GM19452 (cell line): ENCODE measurements around the gene TPO.
"Not testable (repeated sequence)": the region's sequence is repeated elsewhere in the genome, so short reads cannot be mapped to it uniquely, and the experiment has no call there.

ENCODE experiments used
- ATAC-seq: cut with Tn5 transposase; IDR thresholded peaks from one replicate; pipeline ENCODE4 v1.9.1; 2021; ENCODE audit not compliant: unreplicated experiment

The TPO gene

DNA sequence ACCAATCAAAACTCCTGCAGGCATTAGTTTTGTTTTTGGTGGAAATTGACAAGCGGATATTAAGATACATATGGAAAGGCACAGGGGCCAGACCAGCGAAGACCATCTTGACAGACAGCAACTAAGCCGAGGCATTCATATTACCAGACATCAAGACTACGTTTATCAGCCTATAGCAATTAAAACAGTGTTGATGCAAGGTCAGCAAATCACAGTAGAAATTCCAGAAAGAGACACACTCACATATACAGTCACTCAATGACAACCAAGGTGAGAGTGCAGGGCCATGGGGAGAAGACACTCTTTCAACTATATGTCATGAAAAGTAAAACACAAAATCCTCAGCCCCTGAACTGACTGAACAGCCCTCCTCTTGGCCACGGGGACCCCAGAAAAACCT, 164.6 kb downstream of the TPO start:
- no peak for ATAC-seq

DNA sequence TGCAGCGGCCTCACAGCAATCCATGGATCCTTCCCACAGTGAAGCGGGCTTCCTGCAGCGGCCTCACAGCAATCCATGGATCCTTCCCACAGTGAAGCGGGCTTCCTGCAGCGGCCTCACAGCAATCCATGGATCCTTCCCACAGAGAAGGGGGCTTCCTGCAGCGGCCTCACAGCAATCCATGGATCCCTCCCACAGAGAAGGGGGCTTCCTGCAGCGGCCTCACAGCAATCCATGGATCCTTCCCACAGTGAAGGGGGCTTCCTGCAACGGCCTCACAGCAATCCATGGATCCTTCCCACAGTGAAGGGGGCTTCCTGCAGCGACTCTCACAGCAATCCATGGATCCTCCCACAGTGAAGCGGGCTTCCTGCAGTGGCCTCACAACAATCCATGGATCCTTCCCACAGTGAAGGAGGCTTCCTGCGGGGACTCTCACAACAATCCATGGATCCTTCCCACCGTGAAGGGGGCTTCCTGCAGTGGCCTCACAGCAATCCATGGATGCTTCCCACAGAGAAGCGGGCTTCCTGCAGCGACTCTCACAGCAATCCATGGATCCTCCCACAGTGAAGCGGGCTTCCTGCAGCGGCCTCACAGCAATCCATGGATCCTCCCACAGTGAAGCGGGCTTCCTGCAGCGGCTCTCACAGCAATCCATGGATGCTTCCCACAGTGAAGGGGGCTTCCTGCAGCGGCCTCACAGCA, 168.1 kb downstream of the TPO start:
- ATAC-seq: not testable (repeated sequence)

DNA sequence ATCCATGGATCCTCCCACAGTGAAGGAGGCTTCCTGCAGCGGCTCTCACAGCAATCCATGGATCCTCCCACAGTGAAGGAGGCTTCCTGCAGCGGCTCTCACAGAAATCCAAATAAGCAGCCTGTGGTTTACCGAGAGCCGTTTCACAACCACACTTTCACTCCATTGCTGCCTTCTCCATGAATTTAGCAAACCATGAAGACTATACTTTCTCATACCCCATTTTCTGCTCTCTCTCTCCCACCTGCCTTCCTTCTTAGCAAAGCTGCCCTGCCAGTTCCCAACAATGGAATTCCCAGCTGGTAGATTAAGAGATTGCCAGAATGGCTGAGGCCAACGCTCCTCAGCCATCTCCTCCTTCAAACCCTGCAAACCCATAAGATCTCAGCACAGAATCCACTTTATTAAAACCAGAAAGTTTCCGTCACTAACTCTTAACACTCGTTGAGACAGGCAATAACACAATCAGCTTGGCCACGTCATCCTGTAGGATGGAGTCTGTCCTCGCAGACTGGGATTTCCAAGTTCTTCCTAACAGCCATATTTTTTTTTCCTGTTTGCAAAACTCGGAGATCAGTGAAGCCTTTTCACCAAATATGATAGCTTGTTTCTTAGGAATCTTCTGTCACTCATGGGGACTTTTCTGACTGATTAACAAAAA, 168.8 kb downstream of the TPO start:
- ATAC-seq: no peak

DNA sequence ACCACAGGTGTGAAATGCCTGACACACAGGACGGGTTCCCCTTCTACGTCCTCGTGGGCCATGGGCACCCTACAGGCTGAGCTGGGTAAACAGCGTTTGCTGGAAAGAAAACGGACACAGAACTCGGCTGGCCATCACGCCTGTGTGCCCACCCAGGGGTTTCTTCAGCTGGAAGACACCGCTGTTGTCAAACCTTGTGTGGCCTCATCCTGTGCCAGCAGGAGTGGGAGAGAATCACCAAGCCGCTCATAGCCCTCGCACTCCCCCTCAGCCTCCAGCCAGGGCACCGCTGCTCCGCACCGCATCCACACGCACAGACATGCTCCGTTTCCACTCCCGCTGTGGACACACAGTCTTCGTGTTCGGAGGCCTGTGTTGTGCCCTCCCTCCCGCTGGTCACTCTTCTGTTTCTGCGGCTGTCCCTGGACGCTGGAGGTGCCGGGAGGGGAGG, 169.7 kb downstream of the TPO start:
- no peak for ATAC-seq

DNA sequence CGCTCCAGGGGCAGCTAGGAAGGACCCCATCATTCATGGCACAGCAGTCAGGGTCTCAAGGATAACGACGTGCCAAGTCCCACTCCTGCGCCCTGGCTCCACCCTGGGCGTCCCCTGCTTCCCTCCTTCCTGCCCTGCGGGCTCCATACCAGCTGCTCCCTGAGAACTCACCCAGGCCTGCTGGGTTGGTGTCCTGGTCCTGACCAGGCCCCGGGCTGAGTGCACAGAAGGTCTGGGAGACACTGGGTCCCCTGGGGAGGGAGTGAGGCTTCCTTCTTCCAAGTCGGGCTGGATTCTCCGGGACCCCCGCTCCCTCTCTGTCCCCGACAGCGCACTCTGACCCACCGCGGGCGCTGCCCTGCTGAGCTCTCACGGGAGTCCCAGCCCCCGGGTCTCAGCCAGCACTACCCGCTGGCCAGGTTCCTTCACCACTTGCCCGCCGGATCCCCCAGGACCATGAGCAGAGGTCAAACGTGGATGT, 170.8 kb downstream of the TPO start:
- ATAC-seq: no peak

DNA sequence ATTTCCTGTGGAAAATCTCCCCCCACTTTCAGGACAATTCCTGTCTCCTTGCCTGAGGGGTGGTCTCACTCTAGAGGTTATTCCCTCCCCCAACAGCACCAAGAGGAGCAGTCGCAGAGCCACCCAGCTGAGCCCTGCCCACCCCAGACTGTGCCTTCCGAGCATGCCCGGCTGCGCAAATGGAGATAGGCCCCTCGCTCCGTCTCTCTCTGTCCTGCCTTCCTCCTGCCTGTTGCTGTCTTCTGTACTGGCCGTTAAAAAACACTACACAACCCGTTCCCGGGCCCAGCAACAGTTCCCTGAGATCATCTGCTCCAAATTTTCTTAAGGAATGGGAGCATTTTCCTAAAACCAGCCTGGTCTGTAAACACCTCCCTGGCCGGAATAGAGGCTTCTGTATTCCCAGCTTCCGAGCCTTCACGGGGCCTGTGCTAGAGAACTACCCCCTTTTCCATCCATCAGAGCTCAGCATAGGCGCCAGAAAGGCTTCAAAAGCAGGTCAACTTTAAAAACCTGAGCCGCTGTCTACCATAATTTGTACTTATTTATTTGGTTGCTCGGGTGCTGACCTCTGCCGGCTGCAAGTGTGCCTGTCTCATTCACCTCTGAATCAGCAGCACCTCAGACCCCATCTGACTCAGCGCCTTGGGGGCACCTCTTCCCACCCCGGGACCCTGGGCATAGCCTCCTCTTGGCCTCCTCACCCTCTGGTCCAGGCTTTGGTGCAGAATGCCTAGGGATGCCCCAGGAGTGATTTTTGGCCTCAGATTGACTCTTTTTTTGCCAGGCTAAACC, 171.6 kb downstream of the TPO start:
- ATAC-seq: no peak

DNA sequence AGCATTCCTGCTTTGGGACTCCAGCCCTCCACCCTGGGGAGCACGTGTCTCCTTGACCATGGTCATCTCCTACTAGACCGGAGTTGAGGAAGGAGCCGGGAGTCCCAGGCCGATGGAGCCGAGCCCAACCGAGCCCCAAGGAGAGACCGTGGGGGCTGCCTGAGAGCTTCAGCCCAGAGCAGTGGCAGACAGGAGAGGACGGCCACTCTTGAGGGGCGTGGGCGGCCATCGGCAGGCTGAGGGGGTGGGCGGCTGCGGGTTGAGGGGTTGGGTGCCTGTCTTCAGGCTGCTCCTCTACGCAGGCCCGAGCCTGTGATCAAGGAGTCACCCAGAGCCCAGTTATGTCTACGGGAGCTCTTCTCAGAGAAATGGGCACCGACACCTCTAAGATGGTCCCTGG, 172.4 kb downstream of the TPO start:
- no peak for ATAC-seq

DNA sequence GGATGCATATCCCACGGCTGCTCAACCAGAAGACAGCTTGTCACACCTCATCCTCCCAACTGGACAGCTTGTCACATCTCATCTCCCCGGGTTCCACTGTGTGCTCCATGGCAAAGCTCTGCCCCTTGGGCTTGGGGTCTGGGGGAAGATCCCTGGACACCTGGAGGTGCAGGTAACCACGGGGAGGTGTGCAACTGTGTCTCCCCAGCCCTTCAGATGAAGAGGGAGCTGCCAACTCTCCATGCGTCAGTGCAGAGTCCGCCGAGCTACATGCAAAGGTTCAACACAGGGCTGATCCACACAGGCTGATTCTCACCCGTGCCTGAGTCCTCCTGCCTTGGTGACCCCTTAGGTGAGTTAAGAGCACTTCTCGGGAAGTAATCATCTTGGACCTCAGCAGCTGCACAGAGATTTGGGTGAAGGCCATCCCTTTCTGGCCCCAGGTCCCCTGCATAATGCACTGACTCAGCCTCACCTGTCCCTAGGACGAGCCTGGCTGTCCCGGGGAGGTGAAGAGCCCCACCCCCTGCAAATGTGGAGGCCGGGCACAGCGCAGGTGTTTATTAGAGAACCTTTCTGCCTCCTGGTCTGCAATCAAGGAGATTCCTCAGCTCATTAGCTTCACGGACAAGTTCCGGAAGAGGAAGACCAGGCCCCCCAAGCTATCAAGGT, 173.1 kb downstream of the TPO start:
- ATAC-seq: no peak

DNA sequence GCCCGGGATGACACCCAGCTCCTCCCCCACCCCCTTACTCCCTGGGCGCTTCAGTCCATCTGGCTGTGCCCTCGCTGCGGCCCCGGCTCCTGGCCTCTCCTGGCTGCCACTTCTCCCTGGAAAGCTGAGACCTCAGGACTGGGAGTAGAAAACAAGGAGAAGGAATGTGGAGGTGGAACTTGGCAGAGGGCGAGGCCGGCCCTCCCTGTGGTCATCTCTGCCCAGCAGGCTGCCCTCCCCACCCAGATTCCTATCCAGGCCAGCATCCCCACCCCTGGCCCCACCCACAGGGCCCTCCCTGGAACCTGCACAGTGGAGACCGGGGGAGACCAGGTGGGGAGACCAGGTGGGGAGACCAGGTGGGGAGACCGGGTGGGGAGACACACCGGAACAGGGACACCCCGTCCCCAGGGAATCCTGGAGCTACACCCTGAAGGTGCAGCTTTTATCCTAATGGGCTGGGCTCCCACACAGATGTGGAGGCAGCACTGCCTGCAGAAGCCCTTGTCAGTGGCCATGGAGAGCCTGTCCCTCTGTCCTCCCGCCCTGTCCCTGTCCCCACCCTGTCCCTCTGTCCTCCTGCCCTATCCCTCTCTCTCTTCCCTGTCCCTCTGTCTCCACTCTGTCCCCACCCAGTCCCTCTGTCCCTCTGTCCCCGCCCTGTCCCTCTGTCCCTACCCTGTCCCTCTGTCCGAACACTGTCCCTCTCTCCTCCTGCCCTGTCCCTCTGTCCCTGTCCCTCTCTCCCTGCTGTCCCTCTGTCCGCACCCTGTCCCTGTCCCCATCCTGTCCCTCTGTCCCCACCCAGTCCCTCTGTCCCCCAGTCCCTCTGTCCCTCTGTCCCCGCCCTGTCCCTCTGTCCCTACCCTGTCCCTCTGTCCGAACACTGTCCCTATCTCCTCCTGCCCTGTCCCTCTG, 173.9 kb downstream of the TPO start:
- ATAC-seq: no peak

DNA sequence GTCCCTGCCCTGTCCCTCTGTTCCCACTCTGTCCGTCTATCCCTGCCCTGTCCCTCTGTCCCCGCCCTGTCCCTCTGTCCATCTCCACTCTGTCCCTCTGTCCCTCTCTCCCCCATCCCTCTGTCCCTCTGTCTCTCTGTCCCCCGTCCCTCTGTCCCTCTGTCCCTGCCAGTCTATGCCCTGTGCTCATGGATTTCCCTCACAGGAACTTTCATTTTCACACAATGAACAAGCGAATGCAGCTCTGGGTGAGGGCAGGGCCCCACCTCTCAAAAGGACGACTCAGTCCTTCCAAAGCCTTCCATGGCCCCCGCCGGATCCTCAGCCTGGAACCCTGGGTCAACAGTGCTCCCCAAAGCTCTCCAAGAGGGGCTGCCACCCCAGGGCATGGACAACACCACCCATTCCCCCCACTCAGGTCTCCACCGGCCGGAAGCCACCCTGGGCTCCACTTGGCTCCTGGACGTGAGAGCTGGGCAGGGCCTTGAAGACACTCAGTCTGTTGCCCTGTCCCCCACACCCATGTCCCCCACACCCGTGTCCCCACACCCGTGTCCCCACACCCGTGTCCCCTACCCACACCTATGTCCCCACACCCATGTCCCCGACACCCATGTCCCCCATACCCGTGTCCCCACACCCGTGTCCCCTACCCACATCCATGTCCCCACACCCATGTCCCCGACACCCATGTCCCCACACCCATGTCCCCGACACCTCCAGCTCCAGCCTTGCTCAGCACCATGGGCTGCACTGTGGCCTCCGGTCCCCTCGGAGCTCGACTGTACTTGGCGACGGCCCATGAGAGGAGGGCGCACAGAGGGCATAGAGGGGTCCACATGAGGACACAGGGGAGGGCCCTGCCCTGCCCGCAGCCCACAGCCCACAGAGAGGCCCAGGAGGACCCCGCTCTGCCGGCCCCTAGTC, 175.1 kb downstream of the TPO start:
- no peak for ATAC-seq

DNA sequence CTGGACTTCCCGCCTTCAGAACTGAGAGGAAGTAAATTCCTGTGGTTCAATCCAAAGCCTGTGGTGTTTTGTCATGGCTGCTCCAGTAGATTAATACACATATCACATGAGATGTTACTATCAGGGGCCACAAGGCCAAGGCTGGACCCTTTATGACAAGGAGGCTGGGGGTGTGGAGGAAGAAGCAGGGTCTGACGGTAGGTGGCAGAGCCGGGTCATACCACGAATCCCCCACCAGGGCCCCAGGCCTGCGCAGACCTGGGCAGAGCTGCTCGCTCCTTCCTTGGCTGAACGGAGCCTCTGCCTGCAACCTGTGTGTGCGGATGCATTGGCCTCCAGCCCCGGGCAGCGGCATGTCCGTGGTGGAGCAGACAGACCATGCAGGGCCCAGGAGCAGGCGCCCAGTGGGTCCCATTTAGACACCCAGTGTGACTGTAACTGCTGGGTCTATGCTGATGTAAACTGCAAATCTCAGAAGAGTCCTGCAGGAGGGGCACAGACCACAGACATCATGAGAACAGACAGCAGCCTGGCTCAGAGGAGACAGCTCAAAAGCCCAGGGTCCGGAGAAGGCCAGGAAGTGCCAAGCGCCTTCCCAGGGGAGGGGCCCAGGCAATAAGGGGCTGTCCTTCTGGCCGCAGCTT, 175.8 kb downstream of the TPO start:
- ATAC-seq: no peak

DNA sequence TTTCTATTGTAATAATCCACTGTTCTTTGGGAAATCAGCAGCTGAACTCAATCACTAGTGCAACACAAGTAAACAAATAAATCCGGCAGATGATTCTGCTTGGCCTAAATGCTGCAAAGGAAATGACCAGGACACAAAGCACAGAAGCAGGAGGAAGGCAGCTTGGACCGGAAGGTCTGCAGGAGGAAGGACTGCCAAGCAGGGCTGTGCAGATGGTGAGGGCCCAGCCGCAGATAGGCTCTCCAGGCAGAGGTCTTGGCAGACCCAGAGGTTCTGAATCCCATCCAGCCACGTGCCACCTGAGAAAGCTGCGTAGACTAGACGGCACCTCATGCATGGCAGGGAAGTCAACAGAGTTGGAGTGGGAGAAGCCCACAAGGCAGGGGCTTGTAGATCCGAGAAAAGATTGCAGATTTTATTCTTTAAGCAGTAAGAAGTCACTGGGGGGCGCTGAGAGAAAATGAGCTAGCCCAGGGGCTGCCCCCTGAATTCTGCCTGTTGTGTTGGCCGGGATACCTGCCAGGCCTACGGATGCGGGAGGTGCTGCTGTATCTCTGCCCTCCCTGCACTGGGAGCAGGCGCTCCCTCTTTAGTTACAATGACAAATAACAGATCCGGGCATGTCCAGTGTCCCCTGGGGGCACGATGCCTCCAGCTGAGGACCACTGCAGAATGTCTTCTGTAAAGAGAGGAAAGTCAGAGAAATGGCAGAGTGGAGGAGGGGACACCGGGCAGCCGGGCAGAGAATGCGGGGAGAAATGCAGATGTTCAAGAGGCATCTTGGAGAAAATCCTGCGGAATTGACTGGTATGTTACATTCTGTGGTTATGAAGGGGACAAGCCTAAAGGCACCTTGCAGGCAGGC, 177.6 kb downstream of the TPO start:
- ATAC-seq: no peak

DNA sequence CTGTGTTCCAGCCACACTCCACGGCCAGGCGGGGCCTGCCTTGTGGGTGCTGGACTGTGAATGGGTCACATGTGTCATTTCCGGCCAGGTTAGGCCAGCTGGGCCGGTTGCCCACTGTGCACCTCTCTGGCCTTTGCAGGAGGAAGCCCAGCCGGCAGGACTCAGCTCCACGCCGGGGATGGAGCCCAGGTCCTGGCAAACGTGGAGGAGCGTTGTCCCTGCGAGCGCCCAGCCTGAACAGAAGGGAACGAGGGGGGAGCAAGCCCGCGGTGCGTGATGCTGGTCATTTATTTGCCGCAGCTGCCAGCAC, 178.2 kb downstream of the TPO start:
- ATAC-seq: no peak
